Measurements from ENCODE around the gene CDH4. TPM values are rescaled to one million over a fixed set of nuclear protein-coding genes. Genes with fewer than 3 reads are reported as not detected.

The CDH4 gene
- total RNA-seq, 1 donor from 2014 or later, result not detected

DNA sequence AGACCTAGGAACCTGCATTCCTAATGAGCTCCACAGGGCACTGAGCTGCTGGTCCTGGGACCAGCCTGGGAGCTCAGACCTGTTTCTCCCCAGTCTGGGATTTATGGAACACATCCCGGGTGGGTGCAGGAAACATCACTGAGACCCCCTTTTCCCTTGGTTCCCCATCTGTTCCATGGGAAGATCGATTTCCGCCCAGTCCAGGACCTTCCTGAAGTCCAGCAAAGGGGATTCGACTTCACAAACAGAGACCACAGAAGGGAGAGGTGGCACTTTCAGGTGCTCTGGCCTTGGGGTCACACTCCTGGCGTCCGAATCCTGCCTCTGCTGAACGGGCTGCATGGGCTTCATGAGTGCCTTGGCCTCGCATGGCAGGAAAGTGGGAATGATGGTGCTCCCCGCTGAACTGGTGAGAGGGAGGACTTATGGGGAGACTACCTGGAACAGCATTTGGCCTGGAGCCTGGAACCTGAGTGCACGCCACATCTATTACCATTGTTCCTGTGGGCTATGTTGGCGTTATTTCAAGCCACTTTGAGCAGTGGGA, 517.3 kb downstream of the CDH4 start:
- Histone ChIP-seq H3K27me3 (no peaks in the 10 kb centered on the region), H3K36me3 (no peaks in the 10 kb centered on the region), H3K4me3 (no peak overlapping the region), H3K9me3 (no peaks in the 10 kb centered on the region), H3K27ac (no peak overlapping the region), H3K4me1 (no peaks in the 10 kb centered on the region)
- TF ChIP-seq, protein P1, sequence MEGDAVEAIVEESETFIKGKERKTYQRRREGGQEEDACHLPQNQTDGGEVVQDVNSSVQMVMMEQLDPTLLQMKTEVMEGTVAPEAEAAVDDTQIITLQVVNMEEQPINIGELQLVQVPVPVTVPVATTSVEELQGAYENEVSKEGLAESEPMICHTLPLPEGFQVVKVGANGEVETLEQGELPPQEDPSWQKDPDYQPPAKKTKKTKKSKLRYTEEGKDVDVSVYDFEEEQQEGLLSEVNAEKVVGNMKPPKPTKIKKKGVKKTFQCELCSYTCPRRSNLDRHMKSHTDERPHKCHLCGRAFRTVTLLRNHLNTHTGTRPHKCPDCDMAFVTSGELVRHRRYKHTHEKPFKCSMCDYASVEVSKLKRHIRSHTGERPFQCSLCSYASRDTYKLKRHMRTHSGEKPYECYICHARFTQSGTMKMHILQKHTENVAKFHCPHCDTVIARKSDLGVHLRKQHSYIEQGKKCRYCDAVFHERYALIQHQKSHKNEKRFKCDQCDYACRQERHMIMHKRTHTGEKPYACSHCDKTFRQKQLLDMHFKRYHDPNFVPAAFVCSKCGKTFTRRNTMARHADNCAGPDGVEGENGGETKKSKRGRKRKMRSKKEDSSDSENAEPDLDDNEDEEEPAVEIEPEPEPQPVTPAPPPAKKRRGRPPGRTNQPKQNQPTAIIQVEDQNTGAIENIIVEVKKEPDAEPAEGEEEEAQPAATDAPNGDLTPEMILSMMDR (IDR thresholded peaks at IDR 0.05), result no peak
- intact Hi-C loops (cut with DNase I), result no loop called here
- no peak for DNase-seq (ENCODE audit: low spot score in 2 of 2)

DNA sequence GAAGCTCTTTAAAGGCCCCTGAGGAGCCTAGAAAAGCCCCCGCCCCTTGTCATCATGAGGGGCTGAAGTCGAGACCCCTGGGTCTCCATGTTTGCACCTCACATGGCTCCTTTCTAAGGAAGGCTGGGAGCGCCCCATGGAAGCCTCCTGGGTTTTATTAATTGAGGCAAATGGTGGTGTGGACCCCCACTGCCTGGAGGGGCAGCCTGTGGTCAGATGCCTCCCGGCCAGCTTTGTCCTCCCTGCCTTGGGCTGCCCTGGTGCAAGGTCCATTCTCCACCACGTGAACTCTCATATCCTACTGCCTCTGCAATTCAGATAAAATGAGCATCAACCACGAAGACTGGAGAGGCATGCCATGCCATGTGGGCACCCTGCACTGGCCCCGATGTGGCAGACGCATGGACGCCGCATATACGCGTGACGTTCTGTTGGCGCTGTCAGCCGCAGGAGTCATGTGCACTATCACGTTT, 518.1 kb downstream of the CDH4 start:
- H3K27ac ChIP-seq, result no peak overlapping the region
- intact Hi-C loops (cut with DNase I), result no loop called here
- TF ChIP-seq, protein P1 (IDR thresholded peaks at IDR 0.05), result no peak
- no peaks in the 10 kb centered on the region for H3K9me3 ChIP-seq
- no peak overlapping the region for H3K4me3 ChIP-seq
- H3K27me3 ChIP-seq, result no peaks in the 10 kb centered on the region
- no peaks in the 10 kb centered on the region for H3K36me3 ChIP-seq
- no peak for DNase-seq (ENCODE audit: low spot score in 2 of 2)
- H3K4me1 ChIP-seq, result no peaks in the 10 kb centered on the region

DNA sequence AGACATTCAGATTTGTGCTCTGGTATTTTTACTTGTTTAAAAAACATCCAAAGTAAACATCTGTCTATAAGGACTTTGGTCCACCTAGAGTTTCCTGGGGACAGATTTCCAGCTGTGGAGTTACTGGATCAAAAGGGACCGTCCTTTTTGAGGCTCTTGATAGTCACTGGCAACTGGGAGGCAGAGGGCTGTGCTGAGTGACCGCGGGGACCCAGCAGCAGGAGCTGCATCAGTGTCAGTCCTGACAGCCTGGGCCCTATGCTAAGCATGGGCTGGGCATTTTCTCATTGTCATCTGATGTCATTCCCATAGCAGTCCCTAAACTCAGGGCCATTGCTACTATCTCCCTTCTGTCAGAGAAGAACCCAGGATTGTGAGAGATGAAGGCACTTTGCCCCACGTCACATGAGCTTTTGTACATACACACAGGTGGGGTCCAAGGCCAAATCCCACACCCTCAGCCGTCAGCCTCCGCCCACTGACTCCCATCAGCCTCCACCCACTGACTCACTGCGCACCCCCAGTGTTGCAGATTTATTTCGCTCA, 519.8 kb downstream of the CDH4 start:
- Histone ChIP-seq H3K9me3 (no peaks in the 10 kb centered on the region), H3K27me3 (no peaks in the 10 kb centered on the region), H3K4me1 (no peaks in the 10 kb centered on the region), H3K4me3 (no peak overlapping the region), H3K36me3 (no peaks in the 10 kb centered on the region), H3K27ac (no peak overlapping the region)
- intact Hi-C loops (cut with DNase I), result no loop called here
- no peak for DNase-seq (ENCODE audit: low spot score in 2 of 2)
- TF ChIP-seq, protein P1 (IDR thresholded peaks at IDR 0.05), result no peak

DNA sequence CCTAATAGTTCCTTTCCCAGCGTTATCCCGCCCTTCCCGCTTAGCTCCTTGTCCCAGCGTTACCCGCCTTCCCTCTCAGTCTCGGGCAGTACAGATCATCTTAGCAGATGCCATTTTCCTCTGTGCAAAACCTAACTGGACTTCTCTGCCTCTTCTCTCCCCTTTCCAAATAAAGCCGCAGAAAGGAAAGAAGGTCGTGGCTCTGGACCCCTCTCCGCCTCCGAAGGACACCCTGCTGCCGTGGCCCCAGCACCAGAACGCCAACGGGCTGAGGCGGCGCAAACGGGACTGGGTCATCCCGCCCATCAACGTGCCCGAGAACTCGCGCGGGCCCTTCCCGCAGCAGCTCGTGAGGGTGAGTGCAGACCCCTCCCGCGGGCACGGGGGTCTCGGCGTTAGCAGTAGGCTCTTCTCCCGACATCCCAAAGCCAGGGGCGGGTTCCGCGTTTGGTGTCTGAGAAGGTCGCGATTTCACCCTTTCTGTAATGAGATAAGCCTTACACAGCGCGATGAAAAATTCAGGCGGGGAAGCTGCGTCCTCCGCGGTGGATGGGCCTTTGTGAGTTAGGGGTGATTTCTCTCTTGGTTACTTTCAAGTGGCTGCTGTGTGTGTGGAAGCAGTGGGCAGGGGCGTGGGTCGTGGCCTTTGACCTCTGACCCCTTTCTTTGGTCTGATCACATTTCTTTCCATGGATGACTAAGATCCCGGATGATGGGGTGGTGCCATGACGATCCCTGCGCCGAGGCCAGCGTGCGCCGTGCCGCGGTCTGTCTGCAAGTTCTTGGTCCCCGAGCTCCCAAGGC, 521.0 kb downstream of the CDH4 start:
- intact Hi-C loops (cut with DNase I), result no loop called here
- Histone ChIP-seq H3K27me3 (no peaks in the 10 kb centered on the region), H3K36me3 (no peaks in the 10 kb centered on the region), H3K27ac (no peak overlapping the region), H3K4me3 (no peak overlapping the region), H3K9me3 (no peaks in the 10 kb centered on the region), H3K4me1 (no peaks in the 10 kb centered on the region)
- TF ChIP-seq, protein P1 (IDR thresholded peaks at IDR 0.05), result no peak
- no peak for DNase-seq (ENCODE audit: low spot score in 2 of 2)

DNA sequence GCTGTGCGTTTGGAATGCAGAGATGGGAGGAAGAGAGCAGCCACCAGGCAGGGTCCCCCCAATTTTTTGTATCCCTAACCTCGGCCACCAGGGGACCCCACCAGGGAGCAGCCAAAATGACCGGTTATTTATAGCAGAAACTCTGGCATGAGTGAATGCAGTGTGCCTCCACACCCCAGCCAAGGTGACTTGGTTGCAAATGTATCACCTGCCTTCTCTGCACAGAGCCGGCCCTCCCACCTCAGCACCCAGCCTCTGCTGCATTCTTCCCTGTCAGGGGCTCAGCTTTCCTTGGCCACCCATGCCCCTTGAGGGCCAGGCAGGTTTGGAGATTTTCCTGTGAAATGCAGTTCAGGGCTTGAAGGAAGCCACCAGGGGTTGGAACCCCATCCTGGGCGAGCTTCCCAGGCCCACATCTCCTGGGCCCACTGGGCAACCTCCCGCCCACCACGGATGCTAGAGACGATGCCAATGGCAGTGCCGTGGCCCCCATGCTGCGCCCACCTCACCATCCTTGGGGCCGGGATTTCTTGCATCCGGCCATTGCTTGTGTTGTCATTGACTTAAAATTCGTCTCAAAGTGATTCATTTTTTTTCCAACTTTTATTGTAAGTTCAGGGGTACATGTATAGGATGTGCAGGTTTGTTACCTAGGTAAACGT, 522.0 kb downstream of the CDH4 start:
- intact Hi-C loops (cut with DNase I), result no loop called here
- H3K27ac ChIP-seq, result no peak overlapping the region
- no peak overlapping the region for H3K4me3 ChIP-seq
- DNase-seq (ENCODE audit: low spot score in 2 of 2), result no peak
- no peaks in the 10 kb centered on the region for H3K9me3 ChIP-seq
- no peaks in the 10 kb centered on the region for H3K4me1 ChIP-seq
- H3K27me3 ChIP-seq, result no peaks in the 10 kb centered on the region
- TF ChIP-seq, protein P1 (IDR thresholded peaks at IDR 0.05), result no peak
- H3K36me3 ChIP-seq, result no peaks in the 10 kb centered on the region
